GM12878 (cell line): ENCODE measurements around the gene TSPAN31. TPM values are rescaled to one million over a fixed set of nuclear protein-coding genes. Genes with fewer than 3 reads are reported as not detected.

Experiments used
- ATAC-seq: fragments of 200-7000 bp; cut with Tn5 transposase; 3 replicates; pipeline ENCODE4 v1.9.1; 2020; ENCODE audit warnings: mild to moderate bottlenecking, moderate library complexity
- BruUV-seq: library from RNA; stranded (reverse); fragments of 400-500 nt; replicated peaks from 2 replicates; lab custom pipeline; 2021; lab: Mats Ljungman, UMichigan
- CTCF ChIA-PET: fragments of 300-600 bp; sonication (Branson Sonifier 250); formaldehyde crosslinking; extraction: SDS; loops from one replicate; lab custom pipeline; 2021; ENCODE audit warnings: inconsistent platforms; lab: Yijun Ruan, JAX
- POLR2A ChIA-PET: fragments of 350-600 bp; formaldehyde crosslinking; extraction: SDS; loops from one replicate; lab custom pipeline; 2021; ENCODE audit warnings: inconsistent platforms; lab: Charles Lee
- RAD21 ChIA-PET: fragments of 300-600 bp; sonication (Branson Sonifier 250); formaldehyde crosslinking; loops from one replicate; lab custom pipeline; 2023; ENCODE audit warnings: antibody characterized with exemption; ENCODE audit not compliant: unreplicated experiment; lab: Charles Lee
- SMC1A ChIA-PET: fragments of 300-600 bp; sonication (Branson Sonifier 250); formaldehyde crosslinking; loops from one replicate; lab custom pipeline; 2023; ENCODE audit not compliant: unreplicated experiment, uncharacterized antibody; lab: Charles Lee
- DNase-seq: peaks from one replicate; pipeline ENCODE4 v3.0.0-alpha.2; 2011; ENCODE audit warnings: low read depth, low spot score
- FAIRE-seq: peaks from 3 replicates; lab custom pipeline; 2011; peaks lifted over from hg19 to GRCh38; lab: Jason Lieb, UNC
- H2AFZ ChIP-seq: 2 replicates; pipeline ENCODE4 v1.6.0; 2011; ENCODE audit warnings: low read depth, low read length, control low read depth; ENCODE audit not compliant: control insufficient read depth
- H3K27ac ChIP-seq: 2 replicates; pipeline ENCODE4 v1.5.1; 2011; ENCODE audit warnings: control low read depth; ENCODE audit not compliant: control insufficient read depth, insufficient read depth
- H3K27me3 ChIP-seq, 2 experiments: replicated peaks in 1 of 2; 2 replicates each; pipeline versions ENCODE4 v1.6.0 to v1.6.1; 2011; ENCODE audit warnings: low read length in 1 of 2; ENCODE audit not compliant: control insufficient read depth in 2 of 2, insufficient read depth in 2 of 2
- H3K36me3 ChIP-seq, 2 experiments: 2 replicates each; pipeline ENCODE4 v1.5.1; 2011; ENCODE audit warnings: low read length in 1 of 2; ENCODE audit not compliant: control insufficient read depth in 2 of 2, insufficient read depth in 2 of 2
- H3K4me1 ChIP-seq: 2 replicates; pipeline ENCODE4 v1.6.1; 2011; ENCODE audit warnings: mild to moderate bottlenecking, low read length, moderate library complexity, mixed read lengths; ENCODE audit not compliant: control insufficient read depth, insufficient read depth
- H3K4me2 ChIP-seq: 2 replicates; pipeline ENCODE4 v1.6.0; 2011; ENCODE audit warnings: control low read depth; ENCODE audit not compliant: control insufficient read depth, insufficient read depth
- H3K4me3 ChIP-seq: fragments of 200-600 bp; sonication (generic); 2 replicates; pipeline ENCODE4 v1.5.1; 2016
- H3K79me2 ChIP-seq: 2 replicates; pipeline ENCODE4 v1.6.0; 2011; ENCODE audit warnings: low read length; ENCODE audit not compliant: control insufficient read depth, insufficient read depth
- H3K9ac ChIP-seq: 2 replicates; pipeline ENCODE4 v1.8.0; 2011; ENCODE audit warnings: low read length, control low read depth, mixed read lengths; ENCODE audit not compliant: control insufficient read depth, insufficient read depth
- H3K9me3 ChIP-seq: replicated peaks from 3 replicates; pipeline ENCODE4 v1.5.1; 2011; ENCODE audit warnings: mild to moderate bottlenecking, low read length; ENCODE audit not compliant: control insufficient read depth, insufficient read depth
- H4K20me1 ChIP-seq: 2 replicates; pipeline ENCODE4 v1.6.0; 2011; ENCODE audit not compliant: control insufficient read depth, insufficient read depth
- ASH2L ChIP-seq: fragments of 300-600, 200-600 bp; sonication (generic); IDR thresholded peaks from 2 replicates; pipeline ENCODE4 v1.6.1; 2017; ENCODE audit warnings: low read depth, mild to moderate bottlenecking, borderline replicate concordance
- BCL11A ChIP-seq: IDR thresholded peaks from 2 replicates; pipeline ENCODE4 v1.6.1; 2011; ENCODE audit warnings: low read depth, low read length
- CBFB ChIP-seq: IDR thresholded peaks from 2 replicates; pipeline ENCODE4 v1.6.1; 2016; ENCODE audit warnings: antibody characterized with exemption, low read depth
- CHD1 ChIP-seq: IDR thresholded peaks from 2 replicates; pipeline ENCODE4 v1.6.1; 2012; ENCODE audit warnings: low read depth, low read length, improper control_type of control experiment
- CHD4 ChIP-seq: fragments of 200-600 bp; sonication (generic); IDR thresholded peaks from 2 replicates; pipeline ENCODE4 v1.6.1; 2016; ENCODE audit warnings: mild to moderate bottlenecking
- DPF2 ChIP-seq: fragments of 450-650 bp; IDR thresholded peaks from 2 replicates; pipeline ENCODE4 v1.6.1; 2017; ENCODE audit warnings: mild to moderate bottlenecking
- FOS ChIP-seq: IDR thresholded peaks from 3 replicates; pipeline ENCODE4 v1.6.1; 2011; ENCODE audit warnings: borderline replicate concordance; ENCODE audit not compliant: insufficient read length; ENCODE audit errors: extremely low read depth
- HCFC1 ChIP-seq: fragments of 150-350 bp; IDR thresholded peaks from 2 replicates; pipeline ENCODE4 v1.6.1; 2014; ENCODE audit warnings: low read length
- JUNB ChIP-seq: IDR thresholded peaks from 2 replicates; pipeline ENCODE4 v1.6.1; 2016; ENCODE audit warnings: antibody characterized with exemption, mild to moderate bottlenecking
- RAD21 ChIP-seq: IDR thresholded peaks from 2 replicates; pipeline ENCODE4 v1.6.1; 2011; ENCODE audit warnings: mild to moderate bottlenecking, low read depth, low read length, moderate library complexity; ENCODE audit not compliant: insufficient read depth
- RFX5 ChIP-seq: IDR thresholded peaks from 2 replicates; pipeline ENCODE4 v1.6.1; 2011; ENCODE audit warnings: low read depth, low read length, improper control_type of control experiment
- SMAD1 ChIP-seq: fragments of 450-650 bp; IDR thresholded peaks from 2 replicates; pipeline ENCODE4 v1.6.1; 2018; ENCODE audit warnings: mild to moderate bottlenecking, low read depth; ENCODE audit not compliant: partially characterized antibody
- SRF ChIP-seq, 2 experiments: IDR thresholded peaks; 2 replicates each; pipeline ENCODE4 v1.6.1; 2011; ENCODE audit warnings: low read depth in 2 of 2, low read length in 2 of 2, mild to moderate bottlenecking in 1 of 2, moderate library complexity in 1 of 2
- STAT3 ChIP-seq: IDR thresholded peaks from 2 replicates; pipeline ENCODE4 v1.6.1; 2011; ENCODE audit warnings: low read depth, low read length, improper control_type of control experiment
- SUPT20H ChIP-seq: IDR thresholded peaks from 2 replicates; pipeline ENCODE4 v1.6.1; 2011; ENCODE audit warnings: low read depth, mild to moderate bottlenecking, low read length, moderate library complexity, borderline replicate concordance; ENCODE audit not compliant: control insufficient read depth
- TCF12 ChIP-seq: IDR thresholded peaks from 2 replicates; pipeline ENCODE4 v1.6.1; 2011; ENCODE audit warnings: low read depth, mild to moderate bottlenecking, low read length
- WRNIP1 ChIP-seq: IDR thresholded peaks from 2 replicates; pipeline ENCODE4 v1.6.1; 2011; ENCODE audit warnings: low read depth, low read length, improper control_type of control experiment, borderline replicate concordance
- ZNF207 ChIP-seq: fragments of 450-650 bp; IDR thresholded peaks from 2 replicates; pipeline ENCODE4 v1.6.1; 2014; ENCODE audit warnings: antibody characterized with exemption, mild to moderate bottlenecking, borderline replicate concordance
- ZNF274 ChIP-seq: IDR thresholded peaks from one replicate; pipeline ENCODE4 v1.8.0; 2011; ENCODE audit not compliant: insufficient read length, insufficient read depth
- WGBS: methylation state at CpG from one replicate; pipeline ENCODE4 v1.1.6; 2016; ENCODE audit warnings: low lambda C conversion rate; ENCODE audit not compliant: insufficient replicate concordance, insufficient coverage; ENCODE audit errors: missing lambda C conversion rate; 5-methylcytosine and 5-hydroxymethylcytosine counted together
- in situ Hi-C: fragments of 300-500 bp; cut with MboI; formaldehyde crosslinking; loops from 9 replicates; pipeline ENCODE4 v1.14.3; 2018; ENCODE audit warnings: mixed read lengths
- intact Hi-C: fragments of 100-400 bp; cut with micrococcal nuclease; formaldehyde crosslinking; loops from one replicate; pipeline ENCODE4 v1.14.2; 2022; ENCODE audit not compliant: unreplicated experiment
- polyA plus RNA-seq, 11 experiments: library from polyadenylated mRNA; depleted of rRNA in 4 of 11; unstranded in 6 of 11; stranded (reverse) in 5 of 11; fragments of >200 nt; fragmentation: Nextera tagmentation in 4 of 11; fragmentation: Illumina TruSeq in 1 of 11; extraction: Ambion mirVana in 4 of 11; extraction: Trizol in 1 of 11; gene quantifications; 1 replicate in 1 of 11; 2 replicates in 10 of 11; pipeline versions ENCODE4 v1.2.1 to v1.2.3, GENCODE V29; 2011 to 2016; ENCODE audit warnings: inconsistent platforms in 2 of 11, missing spikeins in 2 of 11, low read depth in 1 of 11
- total RNA-seq, 4 experiments: library from RNA; depleted of rRNA in 3 of 4; stranded (reverse); fragments of >200 nt in 3 of 4; fragmentation: Illumina TruSeq in 1 of 4; extraction: Trizol in 1 of 4; gene quantifications; 2 replicates each; pipeline versions ENCODE4 v1.2.1 to v1.2.3, GENCODE V29; 2013 to 2021
- TF ChIP-seq, protein P1 (sequence below): IDR thresholded peaks from 2 replicates; pipeline ENCODE4 v1.6.1; 2011; ENCODE audit warnings: mild to moderate bottlenecking, low read depth, low read length, moderate library complexity; ENCODE audit not compliant: insufficient replicate concordance
- TF ChIP-seq, protein P2 (sequence below): fragments of 450-650 bp; formaldehyde crosslinking; IDR thresholded peaks from 2 replicates; pipeline ENCODE4 v1.5.0; 2022; ENCODE audit warnings: mild to moderate bottlenecking, missing genetic modification characterization

The TSPAN31 gene
- total and polyA plus RNA-seq, 10 of the 15 experiments (the other 5 are each of a cell fraction or from before 2014, with no cell fraction given), result 11.8 to 32.2 (median 24.7) TPM

GRCh38 chr12:57754411-57755193 is 9.8 kb downstream of the TSPAN31 start, which contains the start of gene MARCHF9:
TSS of gene MARCHF9 (plus strand) at chr12:57755103. CDS start at chr12:57755529, 426 bp downstream.
- Histone ChIP-seq H3K36me3 (peaks cover 0 to 5% of the 10 kb centered on the region in 2 experiments; a peak in 2 of 4 replicates), H3K27ac (peak within 1 kb of the TSS; percentile 43; the same call in 1 of the 2 replicates), H4K20me1 (no peaks in the 10 kb centered on the region; the same call in 1 of the 2 replicates), H2AFZ (peak within 1 kb of the TSS; percentile 42), H3K27me3 (no peaks in the 10 kb centered on the region), H3K79me2 (peaks cover 25% of the 10 kb centered on the region), H3K9me3 (no peaks in the 10 kb centered on the region; the same call in 2 of the 3 replicates), H3K4me2 (peak within 1 kb of the TSS; percentile 61), H3K4me1 (peaks cover 27% of the 10 kb centered on the region), H3K4me3 (peak within 1 kb of the TSS; percentile 85), H3K9ac (peak within 1 kb of the TSS; percentile 60)
- no peak for FAIRE-seq
- no TSS peak for BruUV-seq
- ChIA-PET SMC1A (interaction anchor here (1.4 kb wide), 1 partner anchor 13 kb away, joined by 5 read pairs; no protein-coding TSS in a partner anchor), RAD21 (no interaction called here), CTCF (interaction anchor here (0.6 to 4.7 kb wide), 3 partner anchors 13 to 30 kb away, joined by 3 to 62 read pairs (median 3); partner anchors contain the start of gene CYP27B1), POLR2A (interaction anchor here (0.7 to 2.5 kb wide), 3 partner anchors 10 to 147 kb away, joined by 3 to 19 read pairs (median 5); partner anchors contain the start of gene TSPAN31)
- WGBS, result 5% methylated on average over 19 of the region's 41 CpGs
- in situ Hi-C loops, result no loop called here
- intact Hi-C loops, result loop anchor here (5.0 to 10.0 kb wide), 2 partner anchors 78 to 280 kb away; partner anchors contain the start of gene ARHGAP9
- no peak for DNase-seq
- peak; percentile 56 for ATAC-seq
- no peak for TF ChIP-seq DPF2
- no peak for TF ChIP-seq FOS
- no peak for TF ChIP-seq CHD1
- no peak for TF ChIP-seq TCF12
- TF ChIP-seq ZNF274, result no peak
- no peak for TF ChIP-seq SUPT20H
- no peak for TF ChIP-seq ASH2L
- TF ChIP-seq ZNF207, result no peak
- TF ChIP-seq JUNB, result no peak
- no peak for TF ChIP-seq HCFC1
- no peak for TF ChIP-seq CBFB
- no peak for TF ChIP-seq CHD4
- TF ChIP-seq STAT3, result no peak
- TF ChIP-seq, protein P1, sequence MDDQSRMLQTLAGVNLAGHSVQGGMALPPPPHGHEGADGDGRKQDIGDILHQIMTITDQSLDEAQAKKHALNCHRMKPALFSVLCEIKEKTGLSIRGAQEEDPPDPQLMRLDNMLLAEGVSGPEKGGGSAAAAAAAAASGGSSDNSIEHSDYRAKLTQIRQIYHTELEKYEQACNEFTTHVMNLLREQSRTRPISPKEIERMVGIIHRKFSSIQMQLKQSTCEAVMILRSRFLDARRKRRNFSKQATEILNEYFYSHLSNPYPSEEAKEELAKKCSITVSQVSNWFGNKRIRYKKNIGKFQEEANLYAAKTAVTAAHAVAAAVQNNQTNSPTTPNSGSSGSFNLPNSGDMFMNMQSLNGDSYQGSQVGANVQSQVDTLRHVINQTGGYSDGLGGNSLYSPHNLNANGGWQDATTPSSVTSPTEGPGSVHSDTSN, result no peak
- TF ChIP-seq, protein P2, sequence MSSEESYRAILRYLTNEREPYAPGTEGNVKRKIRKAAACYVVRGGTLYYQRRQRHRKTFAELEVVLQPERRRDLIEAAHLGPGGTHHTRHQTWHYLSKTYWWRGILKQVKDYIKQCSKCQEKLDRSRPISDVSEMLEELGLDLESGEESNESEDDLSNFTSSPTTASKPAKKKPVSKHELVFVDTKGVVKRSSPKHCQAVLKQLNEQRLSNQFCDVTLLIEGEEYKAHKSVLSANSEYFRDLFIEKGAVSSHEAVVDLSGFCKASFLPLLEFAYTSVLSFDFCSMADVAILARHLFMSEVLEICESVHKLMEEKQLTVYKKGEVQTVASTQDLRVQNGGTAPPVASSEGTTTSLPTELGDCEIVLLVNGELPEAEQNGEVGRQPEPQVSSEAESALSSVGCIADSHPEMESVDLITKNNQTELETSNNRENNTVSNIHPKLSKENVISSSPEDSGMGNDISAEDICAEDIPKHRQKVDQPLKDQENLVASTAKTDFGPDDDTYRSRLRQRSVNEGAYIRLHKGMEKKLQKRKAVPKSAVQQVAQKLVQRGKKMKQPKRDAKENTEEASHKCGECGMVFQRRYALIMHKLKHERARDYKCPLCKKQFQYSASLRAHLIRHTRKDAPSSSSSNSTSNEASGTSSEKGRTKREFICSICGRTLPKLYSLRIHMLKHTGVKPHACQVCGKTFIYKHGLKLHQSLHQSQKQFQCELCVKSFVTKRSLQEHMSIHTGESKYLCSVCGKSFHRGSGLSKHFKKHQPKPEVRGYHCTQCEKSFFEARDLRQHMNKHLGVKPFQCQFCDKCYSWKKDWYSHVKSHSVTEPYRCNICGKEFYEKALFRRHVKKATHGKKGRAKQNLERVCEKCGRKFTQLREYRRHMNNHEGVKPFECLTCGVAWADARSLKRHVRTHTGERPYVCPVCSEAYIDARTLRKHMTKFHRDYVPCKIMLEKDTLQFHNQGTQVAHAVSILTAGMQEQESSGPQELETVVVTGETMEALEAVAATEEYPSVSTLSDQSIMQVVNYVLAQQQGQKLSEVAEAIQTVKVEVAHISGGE, result no peak
- no peak for TF ChIP-seq SMAD1
- no peak for TF ChIP-seq BCL11A
- TF ChIP-seq SRF (IDR thresholded peaks at IDR 0.05; ENCODE audit: low read depth in 2 of 2, low read length in 2 of 2), result no peak
- TF ChIP-seq WRNIP1, result no peak
- no peak for TF ChIP-seq RFX5
- no peak for TF ChIP-seq RAD21
